Spleen (tissue), 11 donors: ENCODE data around the gene PLEKHA5. TPM values are rescaled to one million over a fixed set of nuclear protein-coding genes. Genes with fewer than 3 reads are reported as not detected.

Experiments used
- DNase-seq: peaks from one replicate; pipeline ENCODE4 v3.0.0-alpha.2; 2020
- H3K27ac ChIP-seq, 8 donors: fragments of 200-600 bp; sonication (generic) in 7 of 8; 1 replicate in 4 of 8; 2 replicates in 4 of 8; pipeline versions ENCODE4 v1.5.0 to v1.8.0; 2016 to 2021; ENCODE audit warnings: inconsistent platforms in 4 of 8, mild to moderate bottlenecking in 4 of 8, moderate library complexity in 1 of 8
- H3K27me3 ChIP-seq, 7 donors: fragments of 200-600 bp; sonication (generic) in 6 of 7; replicated peaks in 1 of 7; 1 replicate in 4 of 7; 2 replicates in 3 of 7; pipeline versions ENCODE4 v1.5.0 to v1.8.0; 2016 to 2021; ENCODE audit warnings: inconsistent platforms in 3 of 7, mild to moderate bottlenecking in 1 of 7
- H3K36me3 ChIP-seq, 6 donors: fragments of 200-600 bp; sonication (generic) in 5 of 6; 1 replicate in 4 of 6; 2 replicates in 2 of 6; pipeline versions ENCODE4 v1.5.0 to v1.8.0; 2016 to 2021; ENCODE audit warnings: inconsistent platforms in 2 of 6
- H3K4me1 ChIP-seq, 6 donors: fragments of 200-600 bp; sonication (generic) in 5 of 6; 1 replicate in 3 of 6; 2 replicates in 3 of 6; pipeline versions ENCODE4 v1.5.0 to v1.8.0; 2016 to 2021; ENCODE audit warnings: inconsistent platforms in 3 of 6
- H3K4me3 ChIP-seq, 8 donors: fragments of 200-600 bp; sonication (generic) in 7 of 8; 1 replicate in 4 of 8; 2 replicates in 4 of 8; pipeline versions ENCODE4 v1.5.0 to v1.8.0; 2016 to 2021; ENCODE audit warnings: inconsistent platforms in 4 of 8, mild to moderate bottlenecking in 4 of 8, moderate library complexity in 2 of 8
- H3K9me3 ChIP-seq, 8 donors: fragments of 200-600 bp; sonication (generic) in 7 of 8; 1 replicate in 4 of 8; 2 replicates in 4 of 8; pipeline versions ENCODE4 v1.5.0 to v1.8.0; 2016 to 2021; ENCODE audit warnings: inconsistent platforms in 4 of 8
- CTCF ChIP-seq, 11 experiments: fragments of 200-600 bp in 7 of 11; fragments of 450-650 bp in 4 of 11; sonication (generic) in 4 of 11; IDR thresholded peaks in 8 of 11; conservative IDR thresholded peaks in 3 of 11; 1 replicate in 7 of 11; 2 replicates in 4 of 11; pipeline versions ENCODE4 v1.4.0 to v1.8.0; 2016 to 2021; ENCODE audit warnings: antibody characterized with exemption in 11 of 11, inconsistent platforms in 4 of 11, mild to moderate bottlenecking in 1 of 11
- POLR2A ChIP-seq, 3 donors: fragments of 450-650 bp; IDR thresholded peaks; one replicate each; pipeline ENCODE4 v1.5.1; 2017; ENCODE audit warnings: antibody characterized with exemption in 3 of 3, mild to moderate bottlenecking in 1 of 3
- POLR2AphosphoS5 ChIP-seq, 3 donors: sonication (generic); formaldehyde crosslinking; IDR thresholded peaks; one replicate each; pipeline ENCODE4 v1.5.1; 2017; ENCODE audit warnings: antibody characterized with exemption in 3 of 3
- WGBS, 5 donors: extraction: QIAGEN DNeasy Blood & Tissue Kit in 3 of 5; methylation state at CpG; one replicate each; pipeline versions ENCODE4 v1.1.5 to v1.1.7; 2013 to 2018; 5-methylcytosine and 5-hydroxymethylcytosine counted together
- intact Hi-C: fragments of 100-400 bp; cut with DNase I; formaldehyde crosslinking; loops from one replicate; pipeline ENCODE4 v1.15.0; 2023; ENCODE audit warnings: low total_unique reads
- polyA plus RNA-seq, 3 donors: library from polyadenylated mRNA; stranded (reverse); fragments of 200-250 nt; gene quantifications; one replicate each; pipeline ENCODE4 v1.2.1, GENCODE V29; 2013
- total RNA-seq, 7 donors: library from RNA; depleted of rRNA in 3 of 7; stranded (reverse); fragments of >200 nt in 3 of 7; fragmentation: NEBNext Ultra II Directional in 4 of 7; extraction: Animal tissue kit (Norgen Biotek cat#: 25700) in 4 of 7; gene quantifications; one replicate each; pipeline versions ENCODE4 v1.1.0 to v1.2.1, GENCODE V29; 2016 to 2021
- donor health status: healthy with polysubstance abuse.
- donor health status: DM: no; HTN: no; CAD: no; lungs with moderate emphysema.
- donor health status: DM: no; HTN: no; CAD: no.
- donor health status: Bipolar disorder and iron deficiency.
- donor health status: healthy.
- donor health status: DM: no; HTN: no; CAD: no.
- donor health status: DM: yes; HTN: yes; CAD: no.

Gene PLEKHA5
- total and polyA plus RNA-seq, 10 donors, result 1.3 to 13.6 (median 6.5) TPM

- no peaks in the 10 kb centered on the region for H3K27me3 ChIP-seq
- H3K4me3 ChIP-seq, result no peak overlapping the region
- no peaks in the 10 kb centered on the region for H3K4me1 ChIP-seq
- no peak for DNase-seq
- 86 to 97% (median 91%) methylated on average over 2 of the region's 2 CpGs for WGBS, 5 donors
- no peak overlapping the region for H3K27ac ChIP-seq
- TF ChIP-seq CTCF (IDR thresholded peaks at IDR 0.05 in 8 of 11, conservative IDR thresholded peaks at IDR 0.05 in 3 of 11), result no peak
- no peak for TF ChIP-seq POLR2A (IDR thresholded peaks at IDR 0.05)
- TF ChIP-seq POLR2AphosphoS5 (IDR thresholded peaks at IDR 0.05), result no peak
- H3K36me3 ChIP-seq, result no peaks in the 10 kb centered on the region
- intact Hi-C loops, result no loop called here
- no peaks in the 10 kb centered on the region for H3K9me3 ChIP-seq
These were observed 186.9 kb downstream of the PLEKHA5 start for GRCh38 chr12:19316425-19316824.

- Histone ChIP-seq H3K4me1 (no peaks in the 10 kb centered on the region), H3K27ac (no peak overlapping the region), H3K4me3 (no peak overlapping the region), H3K9me3 (peaks cover 0 to 1% (median 0%) of the 10 kb centered on the region in 8 donors), H3K27me3 (no peaks in the 10 kb centered on the region), H3K36me3 (peaks cover 0 to 4% (median 0%) of the 10 kb centered on the region in 6 donors)
- no peak for TF ChIP-seq POLR2AphosphoS5 (IDR thresholded peaks at IDR 0.05)
- no peak for TF ChIP-seq POLR2A (IDR thresholded peaks at IDR 0.05)
- TF ChIP-seq CTCF (IDR thresholded peaks at IDR 0.05 in 8 of 11, conservative IDR thresholded peaks at IDR 0.05 in 3 of 11), result no peak
- no peak for DNase-seq
- intact Hi-C loops, result no loop called here
- 94 to 100% (median 96%) methylated on average over 5 of the region's 5 CpGs for WGBS, 5 donors
These were observed 192.8 kb downstream of the PLEKHA5 start for GRCh38 chr12:19322376-19322775.

- Histone ChIP-seq H3K4me3 (no peak overlapping the region), H3K36me3 (peaks cover 0 to 4% (median 0%) of the 10 kb centered on the region in 6 donors), H3K27me3 (no peaks in the 10 kb centered on the region), H3K27ac (no peak overlapping the region), H3K9me3 (peaks cover 0 to 8% (median 0%) of the 10 kb centered on the region in 8 donors), H3K4me1 (no peaks in the 10 kb centered on the region)
- DNase-seq, result no peak
- intact Hi-C loops, result no loop called here
- TF ChIP-seq CTCF (IDR thresholded peaks at IDR 0.05 in 8 of 11, conservative IDR thresholded peaks at IDR 0.05 in 3 of 11), result no peak
- TF ChIP-seq POLR2AphosphoS5 (IDR thresholded peaks at IDR 0.05), result no peak
- TF ChIP-seq POLR2A (IDR thresholded peaks at IDR 0.05), result no peak
- WGBS, 5 donors, result 38 to 59% (median 45%) methylated on average over 2 of the region's 2 CpGs
These were observed 194.3 kb downstream of the PLEKHA5 start for GRCh38 chr12:19323805-19324204.

GRCh38 chr12:19326102-19326501, 196.6 kb downstream of the PLEKHA5 start:
- intact Hi-C loops, result no loop called here
- no peaks in the 10 kb centered on the region for H3K27me3 ChIP-seq
- H3K4me3 ChIP-seq, result no peak overlapping the region
- H3K9me3 ChIP-seq, result peaks cover 0 to 8% (median 0%) of the 10 kb centered on the region in 8 donors
- no peak for TF ChIP-seq POLR2A (IDR thresholded peaks at IDR 0.05)
- TF ChIP-seq CTCF (IDR thresholded peaks at IDR 0.05 in 8 of 11, conservative IDR thresholded peaks at IDR 0.05 in 3 of 11), result no peak
- no peak for TF ChIP-seq POLR2AphosphoS5 (IDR thresholded peaks at IDR 0.05)
- no peak overlapping the region for H3K27ac ChIP-seq
- DNase-seq, result no peak
- peaks cover 0 to 4% (median 0%) of the 10 kb centered on the region in 6 donors for H3K36me3 ChIP-seq
- no peaks in the 10 kb centered on the region for H3K4me1 ChIP-seq
